GM23338 (cell line): ENCODE data around the gene MEFV. TPM values are rescaled to one million over a fixed set of nuclear protein-coding genes. Genes with fewer than 3 reads are reported as not detected.

ENCODE experiments used
- ATAC-seq: fragments of 200-7000 bp; cut with Tn5 transposase; 3 replicates; pipeline ENCODE4 v1.9.1; 2020
- DNase-seq: peaks from one replicate; pipeline ENCODE4 v3.0.0-alpha.2; 2015; ENCODE audit warnings: low spot score
- H2AFZ ChIP-seq: fragments of 200-600 bp; sonication (generic); 2 replicates; pipeline ENCODE4 v1.8.0; 2016; ENCODE audit warnings: antibody characterized with exemption, mild to moderate bottlenecking, moderate library complexity
- H3F3A ChIP-seq: fragments of 200-600 bp; sonication (generic); replicated peaks from 2 replicates; pipeline ENCODE4 v1.8.0; 2017; ENCODE audit warnings: antibody characterized with exemption, mixed run types, low read depth
- H3K27ac ChIP-seq: fragments of 200-600 bp; sonication (generic); 2 replicates; pipeline ENCODE4 v1.6.1; 2016; ENCODE audit warnings: low read depth
- H3K27me3 ChIP-seq: fragments of 200-600 bp; sonication (generic); 2 replicates; pipeline ENCODE4 v1.8.0; 2016; ENCODE audit warnings: mild to moderate bottlenecking, mixed run types, moderate library complexity; ENCODE audit not compliant: insufficient read depth
- H3K36me3 ChIP-seq: fragments of 200-600 bp; sonication (generic); 2 replicates; pipeline ENCODE4 v1.8.0; 2016; ENCODE audit warnings: mild to moderate bottlenecking; ENCODE audit not compliant: insufficient read depth
- H3K4me1 ChIP-seq: fragments of 200-600 bp; sonication (generic); 2 replicates; pipeline ENCODE4 v1.8.0; 2016; ENCODE audit warnings: mild to moderate bottlenecking, moderate library complexity; ENCODE audit not compliant: insufficient read depth
- H3K4me2 ChIP-seq: fragments of 200-600 bp; sonication (generic); 2 replicates; pipeline ENCODE4 v1.7.1; 2017; ENCODE audit warnings: mixed run types
- H3K4me3 ChIP-seq: fragments of 200-600 bp; sonication (generic); 2 replicates; pipeline ENCODE4 v1.6.1; 2016; ENCODE audit warnings: mixed run types
- H3K79me2 ChIP-seq: fragments of 200-600 bp; sonication (generic); replicated peaks from 2 replicates; pipeline ENCODE4 v1.8.0; 2017; ENCODE audit warnings: mild to moderate bottlenecking; ENCODE audit not compliant: insufficient read depth
- H3K9me2 ChIP-seq: fragments of 200-600 bp; sonication (generic); 2 replicates; pipeline ENCODE4 v1.8.0; 2017; ENCODE audit not compliant: insufficient read depth
- H4K20me1 ChIP-seq: fragments of 200-600 bp; sonication (generic); replicated peaks from 2 replicates; pipeline ENCODE4 v1.8.0; 2017; ENCODE audit warnings: mild to moderate bottlenecking; ENCODE audit not compliant: insufficient read depth
- H3K27ac Mint-ChIP-seq: 2 replicates; pipeline ENCODE4 v1.8.0; 2020; ENCODE audit warnings: inconsistent platforms, mild to moderate bottlenecking, moderate library complexity, mixed read lengths
- H3K27me3 Mint-ChIP-seq: 3 replicates; pipeline ENCODE4 v1.8.0; 2022; ENCODE audit warnings: low read depth, mild to moderate bottlenecking, moderate library complexity, mixed read lengths, inconsistent platforms; ENCODE audit not compliant: insufficient read depth, poor library complexity
- H3K36me3 Mint-ChIP-seq: 3 replicates; pipeline ENCODE4 v1.8.0; 2021; ENCODE audit warnings: low read depth, mild to moderate bottlenecking, inconsistent platforms, moderate library complexity, mixed read lengths
- H3K4me1 Mint-ChIP-seq: 3 replicates; pipeline ENCODE4 v1.8.0; 2020; ENCODE audit warnings: mild to moderate bottlenecking, inconsistent platforms, mixed read lengths
- H3K4me3 Mint-ChIP-seq: 3 replicates; pipeline ENCODE4 v1.8.0; 2021; ENCODE audit warnings: moderate library complexity, mild to moderate bottlenecking, inconsistent platforms, mixed read lengths
- H3K9me3 Mint-ChIP-seq: 3 replicates; pipeline ENCODE4 v1.8.0; 2020; ENCODE audit warnings: moderate library complexity, mild to moderate bottlenecking, inconsistent platforms, mixed read lengths
- CREB1 ChIP-seq: fragments of 250-450 bp; sonication (Bioruptor Pico); IDR thresholded peaks from 2 replicates; pipeline ENCODE4 v1.5.0; 2020; ENCODE audit warnings: low read depth, mild to moderate bottlenecking, moderate library complexity
- ETS1 ChIP-seq: IDR thresholded peaks from 2 replicates; pipeline ENCODE4 v1.6.1; 2016; ENCODE audit warnings: antibody characterized with exemption
- EZH2 ChIP-seq: fragments of 200-600 bp; sonication (generic); IDR thresholded peaks from one replicate; pipeline ENCODE4 v1.8.0; 2017; ENCODE audit warnings: antibody characterized with exemption, mild to moderate bottlenecking, low read depth; ENCODE audit not compliant: unreplicated experiment
- EZH2phosphoT487 ChIP-seq: fragments of 200-600 bp; sonication (generic); IDR thresholded peaks from one replicate; pipeline ENCODE4 v1.8.1; 2018; ENCODE audit warnings: antibody characterized with exemption; ENCODE audit not compliant: unreplicated experiment
- JUNB ChIP-seq: IDR thresholded peaks from one replicate; pipeline ENCODE4 v1.6.1; 2016; ENCODE audit warnings: antibody characterized with exemption; ENCODE audit not compliant: unreplicated experiment
- NANOG ChIP-seq: IDR thresholded peaks from 2 replicates; pipeline ENCODE4 v1.6.1; 2016; ENCODE audit warnings: antibody characterized with exemption, borderline replicate concordance
- POLR2AphosphoS5 ChIP-seq: IDR thresholded peaks from 2 replicates; pipeline ENCODE4 v1.6.1; 2016; ENCODE audit warnings: antibody characterized with exemption, low read depth
- REST ChIP-seq: IDR thresholded peaks from one replicate; pipeline ENCODE4 v1.6.1; 2018; ENCODE audit warnings: antibody characterized with exemption; ENCODE audit not compliant: unreplicated experiment
- STAT1 ChIP-seq: IDR thresholded peaks from one replicate; pipeline ENCODE4 v1.6.1; 2016; ENCODE audit warnings: antibody characterized with exemption; ENCODE audit not compliant: unreplicated experiment
- ZNF114 ChIP-seq: fragments of 250-450 bp; sonication (Bioruptor Pico); IDR thresholded peaks from 2 replicates; pipeline ENCODE4 v1.5.0; 2020; ENCODE audit warnings: mild to moderate bottlenecking, moderate library complexity
- ZNF331 ChIP-seq: fragments of 250-450 bp; sonication (Bioruptor Pico); IDR thresholded peaks from 2 replicates; pipeline ENCODE4 v1.5.0; 2020; ENCODE audit warnings: low read depth, mild to moderate bottlenecking, moderate library complexity
- ZNF462 ChIP-seq: fragments of 250-450 bp; sonication (Bioruptor Pico); IDR thresholded peaks from 2 replicates; pipeline ENCODE4 v1.5.0; 2020; ENCODE audit warnings: mild to moderate bottlenecking, moderate library complexity
- polyA plus RNA-seq: library from polyadenylated mRNA; unstranded; fragments of >200 nt; fragmentation: Nextera tagmentation; extraction: Ambion mirVana; gene quantifications from 2 replicates; pipeline ENCODE4 v1.2.1, GENCODE V29; 2016
- total RNA-seq: library from RNA; depleted of rRNA; stranded (reverse); fragments of >200 nt; shearing (Covaris generic); gene quantifications from 2 replicates; pipeline ENCODE4 v1.2.3, GENCODE V29; 2014
- TF ChIP-seq, protein P1 (sequence below), 2 experiments: fragments of 200-600 bp in 1 of 2; sonication (generic) in 1 of 2; conservative IDR thresholded peaks; 2 replicates each; pipeline versions ENCODE4 v1.5.1 to v1.6.1; 2016 to 2017; ENCODE audit warnings: antibody characterized with exemption in 2 of 2, low read depth in 2 of 2, mild to moderate bottlenecking in 2 of 2, moderate library complexity in 1 of 2

Gene MEFV
- total and polyA plus RNA-seq, 2 experiments from 2014 or later: 0.07 TPM; not detected in 1

- Mint-ChIP-seq H3K36me3 (peaks cover 13% of the 10 kb centered on the region; the same call in 1 of the 3 replicates), H3K9me3 (peaks cover 78% of the 10 kb centered on the region), H3K4me3 (no peak overlapping the region), H3K4me1 (no peaks in the 10 kb centered on the region), H3K27ac (no peak overlapping the region), H3K27me3 (peaks cover 3% of the 10 kb centered on the region)
- no peak for DNase-seq
- no peak for ATAC-seq
- Histone ChIP-seq H3K27me3 (no peaks in the 10 kb centered on the region), H3K4me1 (no peaks in the 10 kb centered on the region), H3K27ac (no peak overlapping the region), H3K79me2 (no peaks in the 10 kb centered on the region), H4K20me1 (no peaks in the 10 kb centered on the region), H3F3A (no peaks in the 10 kb centered on the region), H3K4me3 (no peak overlapping the region), H3K36me3 (no peaks in the 10 kb centered on the region), H3K4me2 (no peak overlapping the region), H2AFZ (no peak overlapping the region), H3K9me2 (no peaks in the 10 kb centered on the region)
- TF ChIP-seq ETS1 (no peak), EZH2phosphoT487 (no peak), STAT1 (no peak), EZH2 (no peak), JUNB (no peak), ZNF114 (no peak), CREB1 (CRISPR knock-in tag) (no peak), NANOG (no peak), ZNF331 (CRISPR knock-in tag) (no peak), REST (no peak), POLR2AphosphoS5 (no peak), ZNF462 (CRISPR knock-in tag) (no peak)
- TF ChIP-seq, protein P1, sequence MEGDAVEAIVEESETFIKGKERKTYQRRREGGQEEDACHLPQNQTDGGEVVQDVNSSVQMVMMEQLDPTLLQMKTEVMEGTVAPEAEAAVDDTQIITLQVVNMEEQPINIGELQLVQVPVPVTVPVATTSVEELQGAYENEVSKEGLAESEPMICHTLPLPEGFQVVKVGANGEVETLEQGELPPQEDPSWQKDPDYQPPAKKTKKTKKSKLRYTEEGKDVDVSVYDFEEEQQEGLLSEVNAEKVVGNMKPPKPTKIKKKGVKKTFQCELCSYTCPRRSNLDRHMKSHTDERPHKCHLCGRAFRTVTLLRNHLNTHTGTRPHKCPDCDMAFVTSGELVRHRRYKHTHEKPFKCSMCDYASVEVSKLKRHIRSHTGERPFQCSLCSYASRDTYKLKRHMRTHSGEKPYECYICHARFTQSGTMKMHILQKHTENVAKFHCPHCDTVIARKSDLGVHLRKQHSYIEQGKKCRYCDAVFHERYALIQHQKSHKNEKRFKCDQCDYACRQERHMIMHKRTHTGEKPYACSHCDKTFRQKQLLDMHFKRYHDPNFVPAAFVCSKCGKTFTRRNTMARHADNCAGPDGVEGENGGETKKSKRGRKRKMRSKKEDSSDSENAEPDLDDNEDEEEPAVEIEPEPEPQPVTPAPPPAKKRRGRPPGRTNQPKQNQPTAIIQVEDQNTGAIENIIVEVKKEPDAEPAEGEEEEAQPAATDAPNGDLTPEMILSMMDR (conservative IDR thresholded peaks at IDR 0.05; ENCODE audit: low read depth in 2 of 2): no peak
Observed at GRCh38 chr16:3249451-3249850, 7.0 kb downstream of the MEFV start.
